ENCODE data around the gene ENTPD1. TPM values are rescaled to one million over a fixed set of nuclear protein-coding genes. Genes with fewer than 3 reads are reported as not detected.
A peak's percentile ranks its signal among the peaks of the same experiment; 100 is the strongest.

Gene ENTPD1
- total RNA-seq, 1 donor from 2014 or later, result 102 TPM

DNA sequence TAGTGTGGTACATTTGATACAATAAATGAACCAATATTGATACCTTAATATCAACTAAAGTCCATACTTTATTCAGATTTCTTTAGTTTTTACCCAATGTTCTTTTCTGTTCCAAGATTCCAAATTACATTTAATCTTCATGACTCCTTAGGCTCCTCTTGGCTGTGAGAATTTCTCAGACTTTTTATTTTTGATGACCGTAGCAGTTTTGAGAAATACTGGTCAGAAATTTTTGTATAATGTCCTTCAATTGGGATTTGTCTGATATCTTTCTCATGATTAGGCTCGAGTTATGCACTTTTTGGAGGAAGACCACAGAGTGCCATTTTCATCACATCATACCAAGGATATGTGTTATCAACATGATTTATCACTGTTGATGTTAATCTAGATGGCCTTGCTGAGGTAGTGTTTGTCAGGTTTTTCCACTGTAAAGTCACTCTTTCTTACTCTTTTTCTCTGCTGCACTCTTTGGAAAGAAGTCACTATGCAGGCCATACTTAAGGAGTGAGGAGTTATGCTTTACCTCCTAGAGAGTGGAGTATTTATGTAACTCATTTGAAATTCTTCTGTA, 12.9 kb upstream of the ENTPD1 start:
- Mint-ChIP-seq H3K27me3 (ENCODE audit: unreplicated experiment) (no peaks in the 10 kb centered on the region), H3K9me3 (ENCODE audit: unreplicated experiment) (no peaks in the 10 kb centered on the region), H3K27ac (ENCODE audit: unreplicated experiment) (peak overlapping the region; percentile 97), H3K4me3 (ENCODE audit: unreplicated experiment) (no peak overlapping the region), H3K36me3 (ENCODE audit: low read depth, unreplicated experiment) (peaks cover 5% of the 10 kb centered on the region), H3K4me1 (ENCODE audit: unreplicated experiment) (peaks cover 37% of the 10 kb centered on the region)
- DNase-seq (ENCODE audit: low spot score), result no peak
- TF ChIP-seq, protein P1, sequence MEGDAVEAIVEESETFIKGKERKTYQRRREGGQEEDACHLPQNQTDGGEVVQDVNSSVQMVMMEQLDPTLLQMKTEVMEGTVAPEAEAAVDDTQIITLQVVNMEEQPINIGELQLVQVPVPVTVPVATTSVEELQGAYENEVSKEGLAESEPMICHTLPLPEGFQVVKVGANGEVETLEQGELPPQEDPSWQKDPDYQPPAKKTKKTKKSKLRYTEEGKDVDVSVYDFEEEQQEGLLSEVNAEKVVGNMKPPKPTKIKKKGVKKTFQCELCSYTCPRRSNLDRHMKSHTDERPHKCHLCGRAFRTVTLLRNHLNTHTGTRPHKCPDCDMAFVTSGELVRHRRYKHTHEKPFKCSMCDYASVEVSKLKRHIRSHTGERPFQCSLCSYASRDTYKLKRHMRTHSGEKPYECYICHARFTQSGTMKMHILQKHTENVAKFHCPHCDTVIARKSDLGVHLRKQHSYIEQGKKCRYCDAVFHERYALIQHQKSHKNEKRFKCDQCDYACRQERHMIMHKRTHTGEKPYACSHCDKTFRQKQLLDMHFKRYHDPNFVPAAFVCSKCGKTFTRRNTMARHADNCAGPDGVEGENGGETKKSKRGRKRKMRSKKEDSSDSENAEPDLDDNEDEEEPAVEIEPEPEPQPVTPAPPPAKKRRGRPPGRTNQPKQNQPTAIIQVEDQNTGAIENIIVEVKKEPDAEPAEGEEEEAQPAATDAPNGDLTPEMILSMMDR (IDR thresholded peaks at IDR 0.05; ENCODE audit: unreplicated experiment), result no peak

DNA sequence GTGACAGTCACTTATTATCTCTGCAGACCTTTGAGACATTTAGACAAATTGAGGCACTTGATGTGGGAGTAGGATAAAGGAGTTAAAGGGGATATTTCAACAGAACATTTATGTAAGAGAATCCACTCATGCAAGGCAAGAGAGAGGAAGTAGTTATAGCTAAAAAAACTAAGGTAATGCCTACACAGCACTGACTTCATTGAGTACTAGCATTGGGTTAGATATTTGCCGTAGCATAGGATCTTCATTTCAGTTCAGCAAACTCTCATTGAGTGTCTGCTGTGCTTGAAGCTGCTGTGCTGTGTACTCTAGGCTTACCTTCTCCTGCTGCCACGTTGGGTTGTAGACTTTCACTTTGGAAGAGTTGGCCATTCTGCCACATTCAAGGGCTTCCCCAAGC, 10.5 kb upstream of the ENTPD1 start:
- TF ChIP-seq, protein P1 (IDR thresholded peaks at IDR 0.05; ENCODE audit: unreplicated experiment), result no peak
- Mint-ChIP-seq H3K9me3 (ENCODE audit: unreplicated experiment) (no peaks in the 10 kb centered on the region), H3K4me3 (ENCODE audit: unreplicated experiment) (no peak overlapping the region), H3K27me3 (ENCODE audit: unreplicated experiment) (no peaks in the 10 kb centered on the region), H3K4me1 (ENCODE audit: unreplicated experiment) (peaks cover 37% of the 10 kb centered on the region), H3K36me3 (ENCODE audit: low read depth, unreplicated experiment) (peaks cover 10% of the 10 kb centered on the region), H3K27ac (ENCODE audit: unreplicated experiment) (no peak overlapping the region)
- no peak for DNase-seq (ENCODE audit: low spot score)

DNA sequence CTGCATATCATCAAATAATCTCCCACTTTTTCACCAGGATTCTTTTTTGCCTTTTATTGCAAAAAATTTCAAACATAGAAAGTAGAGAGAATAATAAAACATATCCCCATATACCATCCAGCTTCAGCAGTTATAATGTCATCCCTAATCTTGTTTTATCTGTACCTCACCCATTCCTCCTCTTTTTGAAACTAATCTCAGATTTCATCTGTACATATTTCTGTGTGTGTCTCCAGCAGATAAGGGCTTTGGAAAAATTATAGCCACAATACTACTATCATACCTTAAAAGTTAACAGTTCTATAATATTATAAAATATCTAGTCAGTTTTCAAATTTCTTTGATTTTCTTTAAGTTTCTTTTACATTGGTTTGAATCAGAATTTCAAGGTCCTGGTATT, 7.6 kb upstream of the ENTPD1 start:
- H3K36me3 Mint-ChIP-seq (ENCODE audit: low read depth, unreplicated experiment), result peaks cover 10% of the 10 kb centered on the region
- peaks cover 12% of the 10 kb centered on the region for H3K4me1 Mint-ChIP-seq (ENCODE audit: unreplicated experiment)
- no peak overlapping the region for H3K4me3 Mint-ChIP-seq (ENCODE audit: unreplicated experiment)
- TF ChIP-seq, protein P1 (IDR thresholded peaks at IDR 0.05; ENCODE audit: unreplicated experiment), result no peak
- no peak for DNase-seq (ENCODE audit: low spot score)
- H3K9me3 Mint-ChIP-seq (ENCODE audit: unreplicated experiment), result no peaks in the 10 kb centered on the region
- H3K27ac Mint-ChIP-seq (ENCODE audit: unreplicated experiment), result no peak overlapping the region
- peaks cover 1% of the 10 kb centered on the region for H3K27me3 Mint-ChIP-seq (ENCODE audit: unreplicated experiment)

DNA sequence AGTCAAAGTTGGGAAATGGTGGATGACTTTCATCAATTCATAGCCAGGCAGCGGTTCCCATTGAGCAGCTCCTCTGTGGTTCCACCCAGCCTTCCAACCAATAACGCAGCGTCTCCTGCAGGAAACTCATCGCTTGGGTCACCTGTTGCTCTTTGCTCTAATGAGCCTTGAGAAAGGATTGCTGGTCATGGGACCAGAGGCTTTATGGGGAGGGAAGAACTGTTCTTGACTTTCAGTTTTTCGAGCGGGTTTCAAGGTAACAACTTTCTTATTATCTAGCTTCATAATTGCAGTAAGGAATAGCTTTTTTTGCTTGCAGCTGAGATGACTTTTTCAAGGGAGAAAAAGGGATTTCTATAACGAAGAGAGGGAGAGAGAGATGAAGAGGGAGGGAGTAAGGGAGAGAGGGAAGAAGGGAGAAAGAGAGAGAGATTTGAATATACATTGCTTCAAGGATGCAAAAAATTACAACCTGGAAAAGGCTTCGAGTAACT, 405 bp upstream of the ENTPD1 start:
- Mint-ChIP-seq H3K4me1 (ENCODE audit: unreplicated experiment) (peaks cover 41% of the 10 kb centered on the region), H3K9me3 (ENCODE audit: unreplicated experiment) (no peaks in the 10 kb centered on the region), H3K36me3 (ENCODE audit: low read depth, unreplicated experiment) (peaks cover 11% of the 10 kb centered on the region), H3K27ac (ENCODE audit: unreplicated experiment) (peak overlapping the region; percentile 36), H3K27me3 (ENCODE audit: unreplicated experiment) (peaks cover 5% of the 10 kb centered on the region), H3K4me3 (ENCODE audit: unreplicated experiment) (peak overlapping the region; percentile 89)
- TF ChIP-seq, protein P1 (IDR thresholded peaks at IDR 0.05; ENCODE audit: unreplicated experiment), result no peak
- no peak for DNase-seq (ENCODE audit: low spot score)

DNA sequence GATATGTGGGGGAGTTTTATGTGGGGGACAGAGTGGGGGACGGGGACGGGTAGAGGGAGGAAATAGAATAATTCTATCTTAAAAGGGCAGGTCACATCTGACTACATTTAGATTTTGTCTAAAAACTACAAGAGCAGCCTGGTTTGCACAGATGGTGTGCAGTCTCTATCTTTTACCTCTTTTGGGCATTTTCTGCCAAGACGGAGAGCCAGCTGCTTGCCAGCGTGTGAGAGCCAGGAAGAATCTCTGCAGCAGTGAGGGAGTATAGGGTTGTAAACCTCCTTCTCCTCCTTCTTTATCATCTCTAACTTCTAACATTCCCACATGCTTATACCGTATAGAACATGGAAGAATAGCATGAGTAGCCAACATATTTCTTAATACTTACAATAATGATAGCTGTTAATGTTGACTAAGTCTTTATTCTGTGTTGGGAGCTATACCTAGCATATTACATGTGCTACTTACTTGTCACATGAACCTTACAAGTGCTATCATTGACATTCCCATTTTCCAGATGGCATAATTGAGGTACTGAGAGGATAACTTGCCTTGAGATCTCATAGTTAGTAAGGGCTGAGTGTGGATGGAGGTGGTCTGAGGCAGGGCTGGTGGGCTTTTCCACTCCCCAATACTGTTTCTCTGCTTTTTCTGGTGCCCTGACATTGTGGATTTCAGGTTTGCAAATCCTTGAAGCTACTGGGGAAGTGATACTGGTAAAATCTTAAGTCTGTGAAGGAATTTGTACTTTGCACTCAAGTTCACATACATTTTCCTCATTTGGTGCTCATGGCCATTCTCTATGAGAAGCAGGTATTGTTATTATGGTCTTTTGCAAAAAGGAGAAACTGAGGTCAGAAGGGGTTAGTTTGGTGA, 1.1 kb downstream of the ENTPD1 start:
- no peak for DNase-seq (ENCODE audit: low spot score)
- TF ChIP-seq, protein P1 (IDR thresholded peaks at IDR 0.05; ENCODE audit: unreplicated experiment), result no peak
- H3K4me3 Mint-ChIP-seq (ENCODE audit: unreplicated experiment), result peak overlapping the region; percentile 89

More for the DNA sequence above, 1.1 kb downstream of the ENTPD1 start:
- H3K27me3 Mint-ChIP-seq (ENCODE audit: unreplicated experiment), result peaks cover 5% of the 10 kb centered on the region
- H3K4me1 Mint-ChIP-seq (ENCODE audit: unreplicated experiment), result peaks cover 51% of the 10 kb centered on the region
- peaks cover 11% of the 10 kb centered on the region for H3K36me3 Mint-ChIP-seq (ENCODE audit: low read depth, unreplicated experiment)
- peak overlapping the region; percentile 81 for H3K27ac Mint-ChIP-seq (ENCODE audit: unreplicated experiment)
- no peaks in the 10 kb centered on the region for H3K9me3 Mint-ChIP-seq (ENCODE audit: unreplicated experiment)

Measured in endothelial cell (in vitro differentiated cells).